ENCODE data around the gene CD63.

The CD63 gene

DNA sequence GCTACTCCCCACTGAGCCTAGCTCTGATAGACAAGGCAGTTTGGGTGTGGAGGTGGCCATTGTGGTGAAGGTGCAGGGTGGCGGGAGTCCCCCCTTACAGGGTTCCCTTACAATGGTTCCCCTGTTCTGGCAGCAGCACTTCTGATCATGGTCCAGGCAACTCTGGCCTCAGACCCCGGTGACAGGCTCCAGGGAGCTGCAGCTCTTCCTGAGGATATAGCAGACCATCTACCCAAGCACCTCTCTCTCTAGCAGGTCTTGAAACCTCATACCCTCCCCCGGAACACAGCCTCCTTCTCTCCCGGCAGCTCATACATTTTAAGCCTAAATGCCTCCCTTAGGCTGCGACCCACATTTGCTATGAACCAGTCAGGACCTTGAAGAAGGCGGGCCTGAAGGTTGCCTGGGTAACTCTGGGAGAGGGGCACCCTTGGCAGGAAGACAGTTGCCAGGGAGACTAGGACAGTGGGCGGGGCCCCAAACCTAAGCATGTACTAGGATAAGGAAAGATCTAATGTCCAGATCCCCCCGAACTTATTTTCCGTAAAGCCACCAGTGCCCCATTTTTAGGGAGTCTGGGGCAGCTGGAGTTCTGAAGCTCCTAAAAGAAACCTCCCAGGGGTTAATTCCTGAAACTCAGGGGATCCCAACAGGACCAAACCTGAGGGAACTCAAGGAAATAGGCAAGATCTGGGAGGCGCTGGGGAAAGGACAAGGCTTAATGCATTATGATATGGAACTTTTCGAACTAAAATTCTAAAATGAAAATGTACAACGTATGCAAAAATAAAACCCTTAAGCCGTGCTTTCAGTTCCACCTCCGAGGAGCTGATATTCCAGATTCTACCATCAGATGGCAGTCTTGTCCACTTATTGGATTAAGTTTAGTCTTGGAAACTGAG is 9.6 kb upstream of the CD63 start:
- peak; percentile 87 for DNase-seq

DNA sequence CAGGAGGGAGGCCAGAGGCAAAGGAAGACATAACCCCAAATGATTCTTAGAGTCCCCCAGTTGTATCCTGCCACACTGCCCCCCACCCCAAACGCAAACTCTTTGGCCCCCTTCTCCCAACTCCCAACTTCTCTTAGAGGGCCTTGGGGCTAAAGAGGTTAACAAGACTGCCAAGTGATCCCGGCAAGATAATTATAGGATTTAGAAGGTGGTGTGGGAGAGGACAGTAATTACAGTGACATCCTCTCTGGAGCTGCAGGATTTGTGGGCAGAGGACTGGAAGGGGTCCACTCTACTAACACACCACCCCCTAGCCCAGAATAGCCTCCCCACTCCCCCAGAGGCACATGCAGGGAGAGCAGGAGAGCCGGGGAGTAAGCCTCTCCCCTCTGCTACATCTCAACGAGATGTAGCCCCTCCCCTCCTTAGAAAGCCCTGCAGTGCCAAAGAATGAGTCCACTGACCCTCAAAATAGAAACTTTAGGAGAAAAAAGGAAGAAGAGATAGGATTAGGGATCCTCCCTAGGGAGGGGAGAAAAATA is 8.8 kb upstream of the CD63 start:
- DNase-seq, result no peak

DNA sequence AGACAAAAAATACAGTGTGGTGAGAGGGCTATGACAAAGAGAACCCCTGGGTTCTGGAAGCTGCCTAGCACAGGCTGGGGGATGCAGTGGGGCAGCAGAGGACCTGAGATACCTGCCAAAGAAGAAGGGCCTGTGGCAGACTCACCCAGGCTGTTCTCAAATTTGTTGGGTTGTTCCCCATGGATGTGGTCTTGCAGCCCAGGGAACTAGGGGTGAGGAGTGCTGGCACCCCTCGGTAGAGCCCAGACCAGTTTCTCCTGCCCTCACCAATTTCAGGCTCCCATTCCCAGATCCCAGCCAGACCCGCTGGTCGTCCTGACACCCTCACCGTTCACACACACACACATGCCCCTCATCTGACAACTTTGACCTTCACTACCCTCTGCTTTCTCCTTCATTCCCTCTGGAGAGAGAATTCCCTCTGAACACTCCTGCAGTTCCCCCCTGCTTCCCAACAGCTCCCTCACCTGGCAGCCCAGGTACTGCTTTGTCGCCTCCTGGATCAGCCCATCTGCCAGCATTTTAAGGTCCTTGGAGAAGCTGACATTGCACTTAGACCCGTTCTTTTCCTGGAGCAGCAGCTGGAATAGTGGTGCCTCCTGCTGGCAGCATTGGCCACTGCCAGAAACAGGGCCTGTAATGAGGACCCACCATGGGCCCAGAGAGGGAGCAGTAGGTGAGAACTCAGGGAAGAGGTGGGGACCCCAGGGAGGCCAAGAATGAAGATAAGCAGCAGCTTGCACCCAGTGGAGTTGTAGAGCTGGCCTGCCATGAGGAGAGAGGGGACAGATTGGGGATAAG is 8.2 kb upstream of the CD63 start:
- DNase-seq, result peak; percentile 76

DNA sequence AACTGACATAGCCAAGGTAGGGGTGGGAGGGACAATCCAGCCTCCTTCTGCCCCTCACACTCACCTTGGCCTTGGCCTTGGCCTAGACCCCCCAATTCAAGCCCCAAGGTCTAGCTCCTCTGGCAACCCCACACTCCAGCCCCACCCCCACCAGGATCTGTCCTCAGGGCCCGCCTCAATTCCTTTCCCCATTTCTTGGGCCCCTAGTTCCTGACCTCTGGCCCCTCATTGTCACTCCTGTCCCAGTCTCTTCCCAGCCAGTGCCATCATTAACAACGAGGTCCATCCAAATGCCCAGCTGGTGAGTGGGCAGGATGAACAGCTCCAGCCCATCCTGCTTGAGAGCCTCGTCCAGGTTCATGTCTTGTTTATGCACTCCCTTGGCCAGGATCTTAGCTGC is 7.3 kb upstream of the CD63 start:
- no peak for DNase-seq

DNA sequence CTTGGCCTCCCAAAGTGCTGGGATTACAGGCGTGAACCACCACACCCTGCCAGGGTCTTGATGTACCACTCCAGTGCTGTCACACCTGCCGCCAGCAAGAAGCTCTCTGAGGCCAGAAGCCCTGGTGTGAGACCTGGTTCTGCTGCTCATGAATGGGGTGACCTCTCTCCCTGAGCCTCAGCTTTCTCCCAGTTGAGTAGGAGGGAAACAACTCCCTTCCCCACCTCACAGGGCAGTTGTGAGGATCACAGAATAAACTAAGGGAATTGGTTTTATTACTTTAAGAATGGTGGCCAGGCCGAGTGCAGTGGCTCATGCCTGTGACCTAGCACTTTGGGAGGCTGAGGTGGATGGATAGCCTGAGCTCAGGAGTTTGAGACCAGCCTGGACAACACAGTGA is 5.8 kb upstream of the CD63 start:
- DNase-seq, result no peak

DNA sequence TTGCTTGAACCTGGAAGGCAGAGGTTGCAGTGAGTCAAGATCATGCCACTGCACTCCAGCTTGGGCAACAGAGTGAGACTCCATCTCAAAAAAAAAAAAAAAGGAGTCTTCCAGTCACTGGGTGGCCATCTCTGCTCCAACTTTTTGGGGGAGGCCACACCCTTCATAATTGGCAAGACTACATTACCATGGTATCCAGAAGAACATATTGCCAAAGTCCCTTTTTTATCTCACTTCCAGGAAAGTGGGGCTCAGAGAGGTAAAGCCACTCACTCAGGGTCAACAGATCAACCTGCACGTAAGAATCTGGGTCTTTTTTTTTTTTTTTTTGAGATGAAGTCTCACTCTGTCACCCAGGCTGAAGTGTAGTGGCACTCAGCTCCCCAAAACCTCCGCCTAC is 5.0 kb upstream of the CD63 start:
- no peak for DNase-seq

DNA sequence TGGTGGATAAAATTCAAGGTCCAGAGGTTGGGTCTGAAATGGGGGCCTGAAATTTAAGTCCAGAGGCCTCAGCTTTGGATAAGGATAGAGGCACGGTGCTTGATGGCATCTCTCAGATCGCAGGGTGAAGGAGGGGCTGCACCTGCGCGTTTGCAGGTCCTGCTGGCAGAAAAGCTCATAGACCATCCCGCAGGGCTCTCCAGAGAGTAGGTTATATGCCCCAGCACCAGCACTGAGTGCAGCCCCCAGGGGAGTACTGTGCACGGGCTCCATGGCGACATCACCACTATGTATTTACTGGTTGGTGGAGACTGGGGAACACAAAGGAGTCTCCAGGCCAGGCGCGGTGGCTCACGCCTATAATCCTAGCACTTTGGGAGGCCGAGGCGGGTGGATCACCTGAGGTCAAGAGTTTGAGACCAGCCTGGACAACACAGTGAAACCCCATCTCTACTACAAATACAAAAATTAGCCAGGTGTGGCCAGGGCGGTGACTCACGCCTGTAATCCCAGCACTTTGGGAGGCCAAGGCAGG is 4.3 kb upstream of the CD63 start:
- no peak for DNase-seq

GRCh38 chr12:55732288-55732687 is 3.5 kb upstream of the CD63 start:
- no peak for DNase-seq

DNA sequence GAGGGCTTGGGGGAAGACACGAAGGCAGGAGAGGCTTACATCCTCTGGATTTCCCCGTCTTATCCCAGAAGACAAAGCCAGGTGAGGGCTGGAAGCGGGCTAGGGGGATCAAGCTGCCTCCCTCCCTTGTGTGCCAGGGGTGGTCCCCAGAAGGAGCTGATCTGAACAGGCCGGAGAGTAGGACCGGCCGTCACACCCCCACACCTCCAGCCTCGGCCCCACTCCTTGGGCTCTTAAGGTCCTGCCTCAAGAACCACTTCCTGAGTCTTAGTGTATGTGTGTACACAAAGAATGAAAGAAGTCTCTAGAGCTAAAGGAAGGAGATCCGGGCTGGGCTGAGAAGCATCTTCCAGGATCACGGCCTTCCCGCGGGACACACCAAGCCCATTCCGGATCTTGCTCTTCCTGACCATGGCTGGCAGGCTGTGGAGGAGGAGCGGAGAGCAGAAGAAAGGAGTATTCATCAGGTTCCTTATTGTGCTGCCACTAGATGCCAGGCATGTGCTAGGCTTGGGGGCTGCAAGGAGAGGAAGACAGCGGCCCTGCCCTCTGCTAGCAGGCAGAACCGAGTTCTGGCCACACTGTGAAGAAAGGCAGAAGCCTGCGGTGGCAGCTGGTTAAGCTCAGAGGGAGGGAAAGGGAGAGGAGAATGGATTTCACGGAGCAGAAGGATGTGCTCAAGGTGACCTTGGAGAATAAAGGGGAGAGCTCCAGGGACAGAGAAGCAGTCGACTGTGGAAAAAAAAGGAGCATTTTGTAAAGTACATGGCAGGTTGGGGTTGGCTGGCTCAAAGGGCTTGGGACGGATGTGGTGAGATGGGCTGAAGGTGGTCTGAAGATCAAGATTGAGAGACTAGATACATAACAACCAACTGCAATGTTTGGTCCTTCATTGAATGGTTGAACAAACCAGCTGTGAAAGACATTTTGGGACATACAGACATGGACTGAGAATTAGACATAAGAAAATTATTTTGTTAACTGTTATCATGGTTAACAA is 1.3 kb upstream of the CD63 start:
- peak; percentile 75 for DNase-seq

- DNase-seq, result peak; percentile 73
Measured at GRCh38 chr12:55728186-55728938, 447 bp downstream of the CD63 start.

GRCh38 chr12:55727643-55728185 is 1.1 kb downstream of the CD63 start:
- DNase-seq, result no peak

GRCh38 chr12:55726971-55727370 is 1.8 kb downstream of the CD63 start:
- DNase-seq, result no peak

GRCh38 chr12:55725556-55725955 is 3.3 kb downstream of the CD63 start:
- DNase-seq, result no peak

GRCh38 chr12:55724940-55725309 is 3.9 kb downstream of the CD63 start:
- no peak for DNase-seq

GRCh38 chr12:55724226-55724939 is 4.4 kb downstream of the CD63 start:
- DNase-seq, result peak; percentile 78

DNA sequence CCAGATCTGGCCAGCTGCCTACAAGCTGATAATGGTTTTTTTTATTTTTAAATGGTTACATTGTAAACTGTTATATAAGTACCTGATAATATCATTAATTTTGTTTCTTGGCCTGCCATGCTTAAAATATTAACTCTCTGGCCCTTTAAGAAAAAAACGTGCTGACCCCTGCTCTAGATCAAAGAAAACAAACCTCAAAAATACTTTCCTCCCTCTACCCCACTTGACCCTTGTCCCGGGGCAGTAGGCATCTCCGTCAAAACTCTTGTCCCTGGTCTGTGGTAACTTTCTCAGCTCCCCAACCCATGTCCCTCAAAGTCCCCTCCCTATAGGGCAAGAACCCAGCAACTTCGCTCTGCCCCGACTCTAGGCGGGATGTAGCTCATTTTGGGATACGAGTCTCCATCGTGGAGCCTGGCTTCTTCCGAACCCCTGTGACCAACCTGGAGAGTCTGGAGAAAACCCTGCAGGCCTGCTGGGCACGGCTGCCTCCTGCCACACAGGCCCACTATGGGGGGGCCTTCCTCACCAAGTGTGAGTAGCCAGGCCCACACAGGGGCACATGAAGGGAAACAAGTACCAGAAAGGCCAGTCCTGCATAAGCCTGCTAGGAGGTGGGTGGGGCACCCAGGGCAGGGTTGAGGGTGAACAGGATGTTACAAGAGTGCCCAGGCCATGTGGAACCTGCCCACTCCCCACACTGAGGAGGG is 5.1 kb downstream of the CD63 start:
- DNase-seq, result no peak

- no peak for DNase-seq
Measured at GRCh38 chr12:55722948-55723347, 5.9 kb downstream of the CD63 start.

DNA sequence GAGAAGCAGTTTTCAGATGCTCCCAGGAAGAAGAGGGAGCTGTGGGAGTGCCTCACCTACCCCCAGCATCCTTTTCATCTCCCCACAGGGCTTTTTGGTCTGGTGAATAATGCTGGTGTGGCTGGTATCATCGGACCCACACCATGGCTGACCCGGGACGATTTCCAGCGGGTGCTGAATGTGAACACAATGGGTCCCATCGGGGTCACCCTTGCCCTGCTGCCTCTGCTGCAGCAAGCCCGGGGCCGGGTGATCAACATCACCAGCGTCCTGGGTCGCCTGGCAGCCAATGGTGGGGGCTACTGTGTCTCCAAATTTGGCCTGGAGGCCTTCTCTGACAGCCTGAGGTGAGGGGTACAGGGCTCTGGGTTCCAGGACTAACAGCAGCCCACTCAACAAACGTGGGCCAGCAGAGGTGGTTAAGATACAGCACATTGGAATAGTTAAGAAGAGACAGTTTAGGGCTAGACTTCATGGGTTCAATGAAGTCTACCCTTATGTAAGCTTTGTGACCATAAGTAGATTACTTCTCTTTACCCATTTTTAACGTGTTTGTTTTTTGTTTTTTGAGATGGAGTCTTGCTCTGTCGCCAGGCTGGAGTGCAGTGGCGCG is 7.1 kb downstream of the CD63 start:
- no peak for DNase-seq

- no peak for DNase-seq
Measured at GRCh38 chr12:55720894-55721444, 7.8 kb downstream of the CD63 start.
